ENCODE results near the gene IFT88. TPM values are rescaled to one million over a fixed set of nuclear protein-coding genes. Genes with fewer than 3 reads are reported as not detected.

Gene IFT88
- total and polyA plus RNA-seq, 9 of the 15 experiments (the other 6 are each of a cell fraction or from before 2014, with no cell fraction given) = 8.3 to 13.5 (median 10.0) TPM

DNA sequence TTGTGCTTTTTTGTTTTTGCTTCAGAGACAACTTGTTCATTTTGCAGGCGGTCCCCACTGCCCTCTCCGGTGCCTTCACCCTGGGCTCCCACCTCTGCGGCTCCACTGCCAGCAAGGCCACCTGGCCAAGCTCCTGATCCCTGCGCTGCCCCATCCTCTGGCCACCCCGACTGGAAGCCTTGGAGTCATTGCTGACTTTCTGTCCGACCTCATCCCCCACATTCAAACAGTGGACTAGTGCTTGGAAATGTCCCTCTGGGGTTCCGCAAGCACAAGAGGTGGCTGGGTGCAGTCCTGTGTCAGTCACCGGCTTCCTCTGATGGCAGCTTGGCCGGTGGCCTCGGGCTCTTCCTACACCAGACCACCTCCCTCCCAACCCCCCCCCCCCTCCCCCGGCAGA lies 153.5 kb downstream of the IFT88 start (continued):
- TF ChIP-seq ZNF740 (CRISPR knock-in tag; IDR thresholded peaks at IDR 0.05) (no peak), ZNF740 (tag; IDR thresholded peaks at IDR 0.05) (no peak), ZNF695 (CRISPR knock-in tag; IDR thresholded peaks at IDR 0.05) (no peak)

DNA sequence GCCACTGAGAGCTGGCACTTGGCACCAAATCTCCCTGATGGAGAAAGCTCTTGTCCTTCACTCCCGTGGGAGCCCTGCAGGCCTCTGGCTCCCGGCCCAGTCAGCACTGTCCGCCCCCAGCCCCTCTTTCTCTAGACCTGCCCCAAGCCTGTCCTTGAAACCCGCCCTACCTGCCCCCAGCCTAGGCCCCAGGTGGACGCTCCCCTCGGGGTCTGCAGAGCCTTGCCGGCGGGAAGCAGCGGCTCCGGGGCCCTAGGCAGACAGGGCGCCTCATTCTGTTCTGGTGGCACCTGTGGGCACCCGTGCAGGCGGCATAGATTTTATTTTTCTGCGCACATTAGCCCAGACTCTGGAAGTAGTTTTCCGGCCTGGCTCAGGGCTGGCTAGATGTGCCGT lies 154.1 kb downstream of the IFT88 start:
- Histone ChIP-seq H3K27me3 (ENCODE audit: control insufficient read depth in 2 of 2, insufficient read depth in 2 of 2, low read length in 2 of 2) (peaks cover 0 to 16% of the 10 kb centered on the region in 2 experiments; a peak in 2 of 5 replicates), H3K4me2 (ENCODE audit: insufficient read depth, low read length) (no peak overlapping the region), H3K9me3 (replicated peaks; ENCODE audit: control insufficient read depth, insufficient read depth, low read depth, low read length) (no peaks in the 10 kb centered on the region), H3K36me3 (ENCODE audit: control insufficient read depth, insufficient read depth, low read length) (no peaks in the 10 kb centered on the region), H3K27ac (ENCODE audit: extremely low read depth, low read depth, low read length) (no peak overlapping the region), H3K4me3 (no peak overlapping the region), H3K4me1 (replicated peaks in 1 of 2; ENCODE audit: control insufficient read depth in 2 of 2, insufficient read depth in 2 of 2, low read length in 2 of 2) (peaks cover 0 to 22% of the 10 kb centered on the region in 2 experiments; a peak in 2 of 5 replicates), H4K20me1 (replicated peaks; ENCODE audit: control insufficient read depth, insufficient read depth, low read length) (no peaks in the 10 kb centered on the region), H3K9ac (ENCODE audit: insufficient read depth in 1 of 2, low read depth in 2 of 2, low read length in 2 of 2) (no peak overlapping the region), H2AFZ (ENCODE audit: low read depth, low read length) (no peak overlapping the region), H3K9me1 (ENCODE audit: control insufficient read depth, insufficient read depth, low read length) (no peaks in the 10 kb centered on the region), H3K79me2 (ENCODE audit: control insufficient read depth, insufficient read depth, low read length) (no peaks in the 10 kb centered on the region)
- ChIA-PET POLR2A (no interaction called here), CTCF (ENCODE audit: low intra/inter-chr PET ratio) (no interaction called here)
- in situ Hi-C loops (cut with MboI) (no loop called here), intact Hi-C loops (cut with micrococcal nuclease) (no loop called here)
- 36% methylated on average over 6 of the region's 16 CpGs for WGBS (ENCODE audit: insufficient coverage, low coverage, missing lambda C conversion rate)
- TF ChIP-seq ZNF41 (CRISPR knock-in tag; conservative IDR thresholded peaks at IDR 0.05) (no peak), HDGF (IDR thresholded peaks at IDR 0.05) (no peak)
- DNase-seq (ENCODE audit: extremely low read depth in 1 of 4, low spot score in 3 of 4) = no peak
- BruUV-seq (replicated peaks) = no TSS peak
- FAIRE-seq = no peak
- ATAC-seq = no peak

Data from K562 (cell line).